Retinal pigment epithelial cell (primary cell): ENCODE measurements around the gene PTPN1.
"Not testable (repeated sequence)": the region's sequence is repeated elsewhere in the genome, so short reads cannot be mapped to it uniquely, and the experiment has no call there.

Source experiments
- DNase-seq: peaks from one replicate; pipeline ENCODE4 v3.0.0-alpha.2; 2010; ENCODE audit warnings: low read depth
- H3K4me3 ChIP-seq: 2 replicates; pipeline ENCODE4 v1.5.1; 2011; ENCODE audit warnings: mild to moderate bottlenecking, low read length, control low read depth, moderate library complexity
- CTCF ChIP-seq: conservative IDR thresholded peaks from 2 replicates; pipeline ENCODE4 v1.5.1; 2011; ENCODE audit warnings: low read depth, low read length, control low read depth, inconsistent platforms

The PTPN1 gene

DNA sequence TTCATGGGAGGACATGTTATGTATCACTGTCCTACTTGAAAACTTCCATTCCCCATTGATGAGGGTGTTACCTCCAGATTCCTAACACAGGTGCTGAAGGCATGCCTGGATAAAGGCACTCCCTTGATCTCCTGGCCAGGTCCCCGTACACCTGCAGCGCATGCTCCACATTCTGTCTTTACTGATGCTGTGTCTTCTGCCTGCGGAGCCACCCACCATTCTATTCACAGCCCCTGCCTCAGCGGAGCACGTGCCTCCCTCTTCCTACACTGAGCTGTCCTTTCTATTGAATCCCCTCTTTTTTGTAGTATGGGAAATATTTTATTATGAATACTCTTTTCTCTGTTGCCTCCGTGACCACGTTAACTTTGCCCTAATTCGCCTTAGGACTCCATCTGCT is 25.0 kb downstream of the PTPN1 start:
- DNase-seq: no peak
- no peak overlapping the region for H3K4me3 ChIP-seq
- no peak for TF ChIP-seq CTCF

DNA sequence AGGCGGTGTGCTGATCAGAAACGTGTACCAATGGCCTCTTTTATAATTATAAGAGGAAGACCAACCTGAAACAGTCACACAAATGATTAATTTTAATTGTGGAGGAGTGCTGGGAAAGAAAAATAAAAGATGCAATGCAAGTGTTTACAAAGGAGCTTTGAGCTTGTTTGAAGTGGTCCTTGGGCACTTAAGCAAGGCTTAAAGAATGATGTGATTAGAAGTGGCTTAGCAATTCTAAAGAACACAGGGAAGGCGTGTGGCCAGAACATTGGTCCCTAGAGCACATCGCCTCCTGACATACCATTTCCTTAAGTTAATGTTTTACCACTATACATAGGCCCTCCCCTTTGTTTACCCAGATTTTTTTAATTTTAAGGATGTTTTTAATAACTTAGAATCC is 26.1 kb downstream of the PTPN1 start:
- no peak overlapping the region for H3K4me3 ChIP-seq
- DNase-seq: peak; percentile 93
- no peak for TF ChIP-seq CTCF

GRCh38 chr20:50537546-50538201 is 27.5 kb downstream of the PTPN1 start:
- H3K4me3 ChIP-seq: no peak overlapping the region
- no peak for DNase-seq
- no peak for TF ChIP-seq CTCF

DNA sequence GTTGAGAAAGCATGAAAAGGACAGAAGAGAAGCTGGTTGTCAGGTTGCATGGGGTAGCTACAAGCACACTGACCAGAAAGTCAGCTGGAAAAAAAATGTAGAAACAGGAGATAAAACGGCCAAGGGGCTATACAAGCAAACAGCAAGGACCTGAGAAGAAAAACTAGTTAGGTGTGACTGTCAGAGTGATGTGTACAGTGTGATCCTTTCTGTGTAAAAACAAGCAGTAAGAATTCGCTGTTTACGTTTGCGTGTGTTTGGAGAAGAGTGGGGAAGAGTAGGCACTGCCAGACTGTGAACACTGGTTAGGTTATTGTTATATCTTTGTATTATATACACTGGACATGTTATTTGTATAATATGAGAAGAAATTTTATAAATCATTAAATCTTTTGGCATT is 28.1 kb downstream of the PTPN1 start:
- no peak for TF ChIP-seq CTCF

DNA sequence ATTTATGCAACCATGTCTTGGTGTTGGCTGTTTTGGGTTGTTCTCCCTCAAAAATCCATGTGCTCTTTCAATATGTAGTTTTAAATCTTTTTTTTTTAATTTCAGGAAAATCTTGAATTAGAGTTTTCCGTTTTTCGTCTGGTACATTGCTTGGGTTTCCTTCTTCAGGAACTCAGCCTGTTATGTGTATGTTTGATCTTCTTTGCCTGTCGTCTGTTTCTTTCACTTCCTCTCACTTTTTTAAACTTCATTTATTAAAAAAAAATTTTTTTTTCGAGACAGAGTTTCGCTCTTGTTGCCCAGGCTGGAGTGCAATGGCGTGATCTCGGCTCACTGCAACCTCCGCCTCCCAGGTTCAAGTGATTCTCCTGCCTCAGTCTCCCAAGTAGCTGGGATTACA is 29.6 kb downstream of the PTPN1 start:
- not testable (repeated sequence) for H3K4me3 ChIP-seq, DNase-seq

More for the DNA sequence above, 28.1 kb downstream of the PTPN1 start:
- DNase-seq: no peak
- no peak overlapping the region for H3K4me3 ChIP-seq

DNA sequence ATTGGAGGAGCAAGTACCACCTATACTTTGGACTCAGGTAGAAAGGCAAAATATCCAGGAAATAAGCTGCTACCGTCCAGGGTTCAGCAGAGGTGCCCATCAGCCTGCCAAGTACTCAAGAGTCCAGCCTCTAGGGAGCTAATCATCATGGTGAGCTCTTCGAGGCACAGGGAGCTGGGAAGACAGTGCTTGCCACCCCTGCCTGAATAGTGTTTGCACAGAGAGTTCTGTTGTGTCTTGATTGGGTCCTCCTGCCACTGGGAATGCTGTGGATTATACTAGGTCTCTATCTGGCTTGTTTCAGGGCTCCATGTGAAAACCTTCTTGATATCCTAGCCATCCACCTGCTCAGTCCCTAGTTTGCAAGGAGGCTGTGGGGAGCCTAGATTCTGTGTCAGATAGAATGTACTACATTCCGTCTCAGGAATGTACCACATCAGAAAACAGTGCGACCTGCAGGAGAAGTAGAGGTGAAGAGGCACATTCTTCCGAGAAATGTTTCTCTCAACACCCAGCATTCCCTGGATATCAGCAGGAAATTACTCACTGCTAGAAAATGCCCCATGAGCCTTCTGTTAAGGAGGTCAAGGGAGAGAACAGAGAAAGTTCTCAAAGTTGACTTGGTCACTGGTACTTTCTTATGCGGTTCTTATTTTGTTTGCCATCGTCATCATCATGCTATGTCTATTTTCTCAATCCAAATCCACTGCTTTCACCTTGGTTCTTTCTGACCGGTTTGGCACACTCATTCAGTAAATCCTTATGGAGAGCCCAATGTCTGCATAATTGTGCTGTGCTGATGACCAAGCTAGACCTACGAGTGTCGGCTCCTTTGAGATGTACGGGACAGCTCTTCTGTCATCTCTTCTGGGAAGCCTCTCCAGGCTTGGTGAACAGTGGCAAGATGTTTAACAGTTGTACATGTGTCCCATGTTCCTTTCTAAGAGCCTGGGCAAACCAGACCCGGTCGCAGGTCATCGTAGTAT is 30.7 kb downstream of the PTPN1 start:
- H3K4me3 ChIP-seq: no peak overlapping the region
- DNase-seq: peak; percentile 97
- TF ChIP-seq CTCF: no peak

DNA sequence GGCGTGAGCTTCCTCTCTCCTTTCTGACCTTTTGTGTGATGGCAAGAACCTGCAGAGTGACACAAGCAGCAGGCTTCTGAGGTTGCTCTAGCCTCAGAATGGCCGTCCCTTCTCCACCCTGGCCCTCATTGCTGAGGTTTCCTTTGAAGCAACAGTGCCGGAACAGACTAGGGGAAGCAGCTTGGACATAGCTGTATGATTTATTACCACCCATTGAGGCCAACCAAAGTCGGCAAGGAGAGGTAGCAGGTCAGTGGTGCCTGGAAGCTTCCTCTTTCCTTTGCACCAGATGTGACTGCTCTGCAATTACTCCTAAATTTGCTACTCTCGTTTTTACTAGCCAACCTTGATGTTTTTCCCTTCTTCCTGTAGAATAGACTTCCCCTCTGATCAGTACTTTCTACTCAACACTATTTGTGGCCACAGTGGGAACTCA is 31.4 kb downstream of the PTPN1 start:
- TF ChIP-seq CTCF: no peak
- no peak for DNase-seq
- H3K4me3 ChIP-seq: no peak overlapping the region
